HFFc6 (cell line): ENCODE data around the gene PATL2. TPM values are rescaled to one million over a fixed set of nuclear protein-coding genes. Genes with fewer than 3 reads are reported as not detected.

Source experiments
- DNase-seq: peaks from one replicate; pipeline ENCODE4 v3.0.0-alpha.2; 2018
- H3K27ac Mint-ChIP-seq: 2 replicates; pipeline ENCODE4 v1.8.0; 2020; ENCODE audit warnings: mild to moderate bottlenecking, mixed read lengths
- H3K27me3 Mint-ChIP-seq: 2 replicates; pipeline ENCODE4 v1.8.0; 2021; ENCODE audit warnings: mild to moderate bottlenecking, moderate library complexity, mixed read lengths; ENCODE audit not compliant: insufficient read depth
- H3K36me3 Mint-ChIP-seq: 2 replicates; pipeline ENCODE4 v1.8.0; 2021; ENCODE audit warnings: low read depth, mixed read lengths
- H3K4me1 Mint-ChIP-seq: 2 replicates; pipeline ENCODE4 v1.8.0; 2020; ENCODE audit warnings: low read depth, mixed read lengths
- H3K4me3 Mint-ChIP-seq: 2 replicates; pipeline ENCODE4 v1.8.0; 2020; ENCODE audit warnings: mild to moderate bottlenecking, moderate library complexity, mixed read lengths
- H3K9me3 Mint-ChIP-seq: 2 replicates; pipeline ENCODE4 v1.8.0; 2020; ENCODE audit warnings: mild to moderate bottlenecking, mixed read lengths
- total RNA-seq, 6 experiments: library from RNA; stranded (reverse); fragmentation: NEBNext Ultra II Directional; extraction: Animal tissue kit (Norgen Biotek cat#: 25700); gene quantifications; 2 replicates in 1 of 6; 3 replicates in 5 of 6; pipeline ENCODE4 v1.2.3, GENCODE V29; 2021
- TF ChIP-seq, protein P1 (sequence below): fragments of 200-600 bp; sonication (generic); IDR thresholded peaks from 2 replicates; pipeline ENCODE4 v1.5.0; 2021; ENCODE audit warnings: antibody characterized with exemption, mild to moderate bottlenecking

PATL2 gene
- total RNA-seq, 6 experiments from 2014 or later = 0.10 to 0.18 (median 0.10) TPM; not detected in 3

DNA sequence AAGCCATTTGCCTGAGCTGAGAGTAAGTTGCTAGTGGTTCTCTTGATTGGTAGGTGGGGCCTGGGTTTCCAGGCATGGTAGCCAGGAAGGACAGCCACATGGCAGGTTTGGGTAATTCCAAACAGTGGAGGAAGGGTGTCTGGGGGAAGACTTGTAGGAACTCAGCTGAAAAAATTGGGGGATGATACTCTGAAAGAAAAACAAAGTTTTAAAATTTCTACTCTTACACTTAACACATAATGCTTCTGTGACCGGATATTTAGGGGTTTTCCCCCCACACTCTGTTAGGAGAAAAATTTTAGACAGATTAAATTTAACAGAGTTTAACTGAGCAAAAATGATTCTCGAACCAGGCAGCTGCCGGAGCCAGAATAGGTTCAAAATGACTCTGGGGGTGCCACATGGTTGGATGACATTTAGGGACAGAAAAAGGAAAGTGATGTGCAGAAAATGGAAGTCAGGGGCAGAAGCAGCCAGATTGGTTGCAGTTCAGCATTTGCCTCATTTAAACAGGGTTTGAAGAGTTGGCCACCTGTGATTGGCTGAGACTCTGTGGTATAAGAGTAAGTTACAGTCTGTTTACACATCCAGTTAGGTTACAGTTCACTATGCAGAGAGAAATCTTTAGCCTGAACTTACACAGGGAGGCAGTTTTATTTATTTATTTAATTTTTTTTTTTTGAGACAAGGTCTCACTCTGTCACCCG is 8.3 kb upstream of the PATL2 start:
- TF ChIP-seq, protein P1, sequence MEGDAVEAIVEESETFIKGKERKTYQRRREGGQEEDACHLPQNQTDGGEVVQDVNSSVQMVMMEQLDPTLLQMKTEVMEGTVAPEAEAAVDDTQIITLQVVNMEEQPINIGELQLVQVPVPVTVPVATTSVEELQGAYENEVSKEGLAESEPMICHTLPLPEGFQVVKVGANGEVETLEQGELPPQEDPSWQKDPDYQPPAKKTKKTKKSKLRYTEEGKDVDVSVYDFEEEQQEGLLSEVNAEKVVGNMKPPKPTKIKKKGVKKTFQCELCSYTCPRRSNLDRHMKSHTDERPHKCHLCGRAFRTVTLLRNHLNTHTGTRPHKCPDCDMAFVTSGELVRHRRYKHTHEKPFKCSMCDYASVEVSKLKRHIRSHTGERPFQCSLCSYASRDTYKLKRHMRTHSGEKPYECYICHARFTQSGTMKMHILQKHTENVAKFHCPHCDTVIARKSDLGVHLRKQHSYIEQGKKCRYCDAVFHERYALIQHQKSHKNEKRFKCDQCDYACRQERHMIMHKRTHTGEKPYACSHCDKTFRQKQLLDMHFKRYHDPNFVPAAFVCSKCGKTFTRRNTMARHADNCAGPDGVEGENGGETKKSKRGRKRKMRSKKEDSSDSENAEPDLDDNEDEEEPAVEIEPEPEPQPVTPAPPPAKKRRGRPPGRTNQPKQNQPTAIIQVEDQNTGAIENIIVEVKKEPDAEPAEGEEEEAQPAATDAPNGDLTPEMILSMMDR = no peak
- H3K4me1 Mint-ChIP-seq = peaks cover 25% of the 10 kb centered on the region
- DNase-seq = no peak
- H3K36me3 Mint-ChIP-seq = peaks cover 44% of the 10 kb centered on the region
- no peak overlapping the region for H3K4me3 Mint-ChIP-seq
- peaks cover 2% of the 10 kb centered on the region for H3K27me3 Mint-ChIP-seq
- no peaks in the 10 kb centered on the region for H3K9me3 Mint-ChIP-seq
- no peak overlapping the region for H3K27ac Mint-ChIP-seq

DNA sequence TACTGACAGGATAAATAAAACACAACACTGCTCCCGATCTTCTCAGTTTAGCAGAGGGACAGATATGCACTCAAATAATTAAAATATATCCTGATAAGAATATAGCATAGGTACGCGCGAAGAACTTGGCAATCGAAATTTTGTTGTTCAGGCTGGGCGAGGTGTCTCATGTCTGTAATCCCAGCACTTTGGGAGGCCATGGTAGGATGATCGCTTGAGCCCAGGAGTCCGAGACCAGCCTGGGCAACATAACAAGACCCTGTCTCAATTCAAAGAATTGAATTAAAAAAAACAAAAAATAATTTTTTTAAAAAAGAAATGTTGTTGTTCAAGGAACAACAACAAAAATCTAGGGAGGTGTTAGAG is 7.8 kb upstream of the PATL2 start:
- Mint-ChIP-seq H3K36me3 (peaks cover 44% of the 10 kb centered on the region), H3K4me3 (no peak overlapping the region), H3K4me1 (peaks cover 29% of the 10 kb centered on the region), H3K27ac (no peak overlapping the region), H3K27me3 (peaks cover 2% of the 10 kb centered on the region), H3K9me3 (no peaks in the 10 kb centered on the region)
- no peak for DNase-seq
- TF ChIP-seq, protein P1 = no peak

DNA sequence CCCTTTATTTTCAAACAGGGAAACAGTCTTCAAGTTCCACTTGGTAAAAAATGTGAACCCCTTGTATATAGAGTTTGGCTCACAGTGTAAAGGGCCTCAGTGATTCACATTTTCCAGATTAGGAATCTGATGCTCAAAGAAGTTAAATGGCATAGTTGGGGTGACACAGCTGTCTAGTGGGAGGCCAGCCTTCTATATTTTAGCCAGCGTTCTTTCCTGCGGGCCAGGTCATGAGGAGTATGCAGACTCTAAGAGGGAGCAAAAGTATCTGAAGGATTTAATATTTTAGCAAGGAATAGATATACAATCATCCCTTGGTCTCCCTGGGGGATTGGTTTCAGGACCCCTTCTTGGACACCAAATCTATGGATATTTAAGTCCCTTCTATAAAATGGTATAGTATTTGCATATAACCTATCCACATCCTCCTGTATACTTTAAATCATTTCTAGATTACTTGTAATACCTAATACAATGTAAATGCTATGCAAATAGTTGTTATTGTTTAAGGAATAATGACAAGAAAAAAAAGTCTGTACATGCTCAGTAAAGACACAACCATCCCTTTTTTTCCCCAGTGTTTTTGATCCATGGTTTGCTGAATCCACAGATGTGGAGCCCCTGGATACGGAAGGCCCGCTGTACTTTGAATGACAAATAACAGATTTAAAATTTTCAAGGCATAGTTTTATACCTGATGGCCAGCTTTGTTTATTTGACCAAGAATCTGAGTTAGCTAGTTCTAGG is 7.2 kb upstream of the PATL2 start:
- peaks cover 2% of the 10 kb centered on the region for H3K27me3 Mint-ChIP-seq
- H3K27ac Mint-ChIP-seq = no peak overlapping the region
- DNase-seq = no peak
- peaks cover 34% of the 10 kb centered on the region for H3K4me1 Mint-ChIP-seq
- H3K36me3 Mint-ChIP-seq = peaks cover 46% of the 10 kb centered on the region
- TF ChIP-seq, protein P1 = no peak
- H3K9me3 Mint-ChIP-seq = no peaks in the 10 kb centered on the region
- no peak overlapping the region for H3K4me3 Mint-ChIP-seq

DNA sequence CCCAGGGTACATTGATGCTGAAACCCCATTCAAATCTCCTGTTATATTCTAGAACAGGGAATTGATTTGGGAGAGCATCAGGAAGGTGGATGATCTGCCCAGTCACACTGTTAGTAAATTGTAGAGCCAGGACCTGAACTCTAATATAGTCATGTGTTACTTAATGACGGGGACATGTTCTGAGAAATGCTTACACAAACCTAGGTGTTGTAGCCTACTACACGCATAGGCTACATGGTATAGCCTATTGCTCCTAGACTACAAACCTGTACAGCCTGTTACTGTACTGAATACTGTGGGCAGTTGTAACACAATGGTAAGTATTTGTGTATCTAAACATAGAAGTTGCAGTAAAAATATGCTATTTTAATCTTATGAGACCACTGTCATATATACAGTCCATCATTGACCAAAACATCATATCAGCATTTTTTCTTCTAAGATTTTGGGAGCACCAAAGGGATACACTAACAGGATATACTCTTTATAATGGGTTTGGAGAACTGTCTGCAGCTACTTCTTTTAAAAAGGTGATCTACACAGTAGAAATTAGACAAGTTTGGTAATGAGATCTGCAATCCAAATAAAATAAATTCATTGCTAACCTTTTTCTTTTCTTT is 6.0 kb upstream of the PATL2 start:
- H3K36me3 Mint-ChIP-seq = peaks cover 55% of the 10 kb centered on the region
- H3K4me3 Mint-ChIP-seq = no peak overlapping the region
- TF ChIP-seq, protein P1 = no peak
- H3K4me1 Mint-ChIP-seq = peaks cover 43% of the 10 kb centered on the region
- H3K27ac Mint-ChIP-seq = no peak overlapping the region
- no peak for DNase-seq
- H3K9me3 Mint-ChIP-seq = no peaks in the 10 kb centered on the region
- peaks cover 2% of the 10 kb centered on the region for H3K27me3 Mint-ChIP-seq

DNA sequence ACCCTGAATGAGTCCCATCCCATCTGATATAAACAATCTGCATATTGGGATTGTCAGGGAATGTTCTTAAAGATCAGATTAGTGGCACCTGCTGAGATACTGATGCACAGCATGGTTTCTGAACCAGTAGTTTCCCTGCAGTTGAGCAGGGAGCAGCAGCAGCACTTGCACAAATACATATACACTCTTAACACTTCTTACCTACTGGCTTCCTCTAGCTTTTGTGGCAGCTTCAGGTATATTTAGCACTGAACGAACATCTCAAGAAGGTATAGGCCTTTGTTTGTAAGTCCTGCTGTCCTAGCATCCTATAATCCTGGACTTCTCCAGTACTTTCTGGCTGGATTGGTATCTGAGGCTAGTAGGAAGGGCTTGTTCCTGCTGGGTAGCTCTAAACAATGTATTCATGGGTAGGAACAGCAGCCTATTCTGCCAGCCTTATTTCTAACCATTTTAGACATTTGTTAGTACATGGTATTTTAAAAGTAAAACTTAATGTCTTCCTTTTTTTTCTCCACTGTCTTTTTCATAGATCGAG is 4.7 kb upstream of the PATL2 start:
- peaks cover 43% of the 10 kb centered on the region for H3K4me1 Mint-ChIP-seq
- no peak for DNase-seq
- H3K4me3 Mint-ChIP-seq = no peak overlapping the region
- TF ChIP-seq, protein P1 = no peak
- H3K27ac Mint-ChIP-seq = no peak overlapping the region
- H3K9me3 Mint-ChIP-seq = no peaks in the 10 kb centered on the region
- peaks cover 57% of the 10 kb centered on the region for H3K36me3 Mint-ChIP-seq
- peaks cover 10% of the 10 kb centered on the region for H3K27me3 Mint-ChIP-seq
